ENCODE measurements around the gene ZCCHC10. TPM values are rescaled to one million over a fixed set of nuclear protein-coding genes. Genes with fewer than 3 reads are reported as not detected.

ZCCHC10 gene
- total and polyA plus RNA-seq, 2 donors (not counting 1 experiment from before 2014, with no cell fraction given): 7.4 to 33.1 TPM

DNA sequence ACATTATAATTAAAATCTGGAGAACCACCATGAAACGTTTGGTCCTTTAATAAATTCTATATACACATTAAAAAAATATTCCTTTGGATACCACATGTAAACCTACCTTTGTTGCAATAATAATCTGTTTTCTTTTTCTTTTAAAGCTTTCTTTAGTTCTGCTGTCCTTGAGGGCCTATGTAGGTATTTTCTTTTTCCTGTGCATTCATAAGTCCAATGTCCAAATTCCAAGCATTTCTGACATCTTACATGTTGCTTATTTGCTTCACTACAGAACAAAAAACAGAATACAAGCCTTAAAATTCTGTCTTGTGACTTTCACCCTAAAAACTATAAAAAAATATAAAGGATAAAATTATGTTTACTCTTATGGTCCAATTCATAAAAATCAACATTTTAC lies 19.7 kb downstream of the ZCCHC10 start:
- H2AFZ ChIP-seq (ENCODE audit: low read length): no peak overlapping the region
- no peak overlapping the region for H3K4me2 ChIP-seq (ENCODE audit: extremely low read depth, insufficient read depth, low read length)
- H3K4me3 ChIP-seq (replicated peaks in 1 of 4; ENCODE audit: control extremely low read depth in 1 of 4, insufficient read depth in 1 of 4, low read depth in 3 of 4, low read length in 4 of 4): no peak overlapping the region
- no peak overlapping the region for H3K9ac ChIP-seq (ENCODE audit: insufficient read depth, low read length)
- no peaks in the 10 kb centered on the region for H3K9me3 ChIP-seq (ENCODE audit: control insufficient read depth, insufficient read depth, low read depth, low read length)
- peak in 1 of 2 donors; percentile 24 for DNase-seq (ENCODE audit: low read depth in 2 of 2)
- H3K36me3 ChIP-seq (ENCODE audit: control insufficient read depth, insufficient read depth, low read length): no peaks in the 10 kb centered on the region
- H3K4me1 ChIP-seq (ENCODE audit: control insufficient read depth, extremely low read depth, insufficient read depth, low read length): no peaks in the 10 kb centered on the region
- no peaks in the 10 kb centered on the region for H3K79me2 ChIP-seq (ENCODE audit: control insufficient read depth, insufficient read depth, low read length)
- no peak for TF ChIP-seq EZH2 (IDR thresholded peaks at IDR 0.05; ENCODE audit: low read length, missing control alignments)
- TF ChIP-seq, protein P1, sequence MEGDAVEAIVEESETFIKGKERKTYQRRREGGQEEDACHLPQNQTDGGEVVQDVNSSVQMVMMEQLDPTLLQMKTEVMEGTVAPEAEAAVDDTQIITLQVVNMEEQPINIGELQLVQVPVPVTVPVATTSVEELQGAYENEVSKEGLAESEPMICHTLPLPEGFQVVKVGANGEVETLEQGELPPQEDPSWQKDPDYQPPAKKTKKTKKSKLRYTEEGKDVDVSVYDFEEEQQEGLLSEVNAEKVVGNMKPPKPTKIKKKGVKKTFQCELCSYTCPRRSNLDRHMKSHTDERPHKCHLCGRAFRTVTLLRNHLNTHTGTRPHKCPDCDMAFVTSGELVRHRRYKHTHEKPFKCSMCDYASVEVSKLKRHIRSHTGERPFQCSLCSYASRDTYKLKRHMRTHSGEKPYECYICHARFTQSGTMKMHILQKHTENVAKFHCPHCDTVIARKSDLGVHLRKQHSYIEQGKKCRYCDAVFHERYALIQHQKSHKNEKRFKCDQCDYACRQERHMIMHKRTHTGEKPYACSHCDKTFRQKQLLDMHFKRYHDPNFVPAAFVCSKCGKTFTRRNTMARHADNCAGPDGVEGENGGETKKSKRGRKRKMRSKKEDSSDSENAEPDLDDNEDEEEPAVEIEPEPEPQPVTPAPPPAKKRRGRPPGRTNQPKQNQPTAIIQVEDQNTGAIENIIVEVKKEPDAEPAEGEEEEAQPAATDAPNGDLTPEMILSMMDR (conservative IDR thresholded peaks at IDR 0.05 in 1 of 2, IDR thresholded peaks at IDR 0.05 in 1 of 2; ENCODE audit: low read depth in 1 of 2, low read length in 2 of 2): no peak
- no peaks in the 10 kb centered on the region for H4K20me1 ChIP-seq (ENCODE audit: control insufficient read depth, extremely low read depth, insufficient read depth, low read length)
- H3K27me3 ChIP-seq (ENCODE audit: control insufficient read depth, insufficient read depth, low read length): no peaks in the 10 kb centered on the region
- H3K27ac ChIP-seq (ENCODE audit: insufficient read depth, low read length): no peak overlapping the region

DNA sequence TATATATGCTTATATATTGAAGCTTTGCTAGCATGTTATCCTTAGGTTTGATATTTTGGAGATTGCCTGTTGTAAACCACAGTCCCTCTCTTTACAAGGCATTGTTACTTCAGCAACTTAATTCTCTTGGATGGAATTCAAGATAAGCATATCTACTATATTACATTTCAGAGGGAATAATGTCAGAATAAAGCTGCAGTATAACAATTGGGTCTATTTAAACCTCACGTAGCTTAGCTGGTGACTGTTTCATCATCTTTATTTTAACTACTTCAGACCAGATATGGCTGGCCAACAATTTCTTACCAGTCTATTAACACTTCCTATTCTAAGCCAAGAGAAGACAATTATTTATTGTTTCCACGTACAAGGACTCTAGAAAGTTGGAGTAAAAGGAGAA lies 27.1 kb downstream of the ZCCHC10 start:
- no peak for TF ChIP-seq EZH2 (IDR thresholded peaks at IDR 0.05; ENCODE audit: low read length, missing control alignments)
- TF ChIP-seq, protein P1 (conservative IDR thresholded peaks at IDR 0.05 in 1 of 2, IDR thresholded peaks at IDR 0.05 in 1 of 2; ENCODE audit: low read depth in 1 of 2, low read length in 2 of 2): no peak
- Histone ChIP-seq H3K27ac (ENCODE audit: insufficient read depth, low read length) (no peak overlapping the region), H3K9ac (ENCODE audit: insufficient read depth, low read length) (no peak overlapping the region), H4K20me1 (ENCODE audit: control insufficient read depth, extremely low read depth, insufficient read depth, low read length) (no peaks in the 10 kb centered on the region), H3K4me2 (ENCODE audit: extremely low read depth, insufficient read depth, low read length) (no peak overlapping the region), H2AFZ (ENCODE audit: low read length) (no peak overlapping the region), H3K9me3 (ENCODE audit: control insufficient read depth, insufficient read depth, low read depth, low read length) (no peaks in the 10 kb centered on the region), H3K4me1 (ENCODE audit: control insufficient read depth, extremely low read depth, insufficient read depth, low read length) (no peaks in the 10 kb centered on the region), H3K27me3 (ENCODE audit: control insufficient read depth, insufficient read depth, low read length) (no peaks in the 10 kb centered on the region), H3K4me3 (replicated peaks in 1 of 4; ENCODE audit: control extremely low read depth in 1 of 4, insufficient read depth in 1 of 4, low read depth in 3 of 4, low read length in 4 of 4) (no peak overlapping the region), H3K36me3 (ENCODE audit: control insufficient read depth, insufficient read depth, low read length) (no peaks in the 10 kb centered on the region), H3K79me2 (ENCODE audit: control insufficient read depth, insufficient read depth, low read length) (no peaks in the 10 kb centered on the region)
- peak in 1 of 2 donors; percentile 2 for DNase-seq (ENCODE audit: low read depth in 2 of 2)

DNA sequence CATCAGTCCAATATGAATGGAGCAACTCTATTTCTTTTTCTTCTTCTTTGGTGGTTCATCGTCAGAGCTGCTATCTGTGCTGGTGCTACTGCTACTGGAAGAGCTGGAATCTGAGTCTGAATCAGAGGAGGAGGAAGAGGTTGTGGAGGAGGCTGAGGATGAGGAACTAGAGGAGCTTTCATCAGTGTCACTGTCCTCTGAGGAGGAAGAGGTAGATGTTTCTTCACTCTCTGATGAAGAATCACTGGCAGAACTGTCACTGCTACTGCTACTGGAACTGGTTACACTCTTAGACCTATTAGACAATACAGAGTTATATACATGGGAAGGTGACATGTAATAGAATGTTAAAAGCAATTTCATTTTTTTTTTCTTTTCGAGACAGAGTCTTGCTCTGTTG lies 27.8 kb downstream of the ZCCHC10 start:
- Histone ChIP-seq H3K4me1 (ENCODE audit: control insufficient read depth, extremely low read depth, insufficient read depth, low read length) (no peaks in the 10 kb centered on the region), H3K9ac (ENCODE audit: insufficient read depth, low read length) (no peak overlapping the region), H3K27ac (ENCODE audit: insufficient read depth, low read length) (no peak overlapping the region), H3K36me3 (ENCODE audit: control insufficient read depth, insufficient read depth, low read length) (no peaks in the 10 kb centered on the region), H3K79me2 (ENCODE audit: control insufficient read depth, insufficient read depth, low read length) (no peaks in the 10 kb centered on the region), H3K4me2 (ENCODE audit: extremely low read depth, insufficient read depth, low read length) (no peak overlapping the region), H2AFZ (ENCODE audit: low read length) (no peak overlapping the region), H3K27me3 (ENCODE audit: control insufficient read depth, insufficient read depth, low read length) (no peaks in the 10 kb centered on the region), H4K20me1 (ENCODE audit: control insufficient read depth, extremely low read depth, insufficient read depth, low read length) (no peaks in the 10 kb centered on the region), H3K4me3 (replicated peaks in 1 of 4; ENCODE audit: control extremely low read depth in 1 of 4, insufficient read depth in 1 of 4, low read depth in 3 of 4, low read length in 4 of 4) (no peak overlapping the region), H3K9me3 (ENCODE audit: control insufficient read depth, insufficient read depth, low read depth, low read length) (no peaks in the 10 kb centered on the region)
- DNase-seq (ENCODE audit: low read depth in 2 of 2): no peak
- no peak for TF ChIP-seq EZH2 (IDR thresholded peaks at IDR 0.05; ENCODE audit: low read length, missing control alignments)
- TF ChIP-seq, protein P1 (conservative IDR thresholded peaks at IDR 0.05 in 1 of 2, IDR thresholded peaks at IDR 0.05 in 1 of 2; ENCODE audit: low read depth in 1 of 2, low read length in 2 of 2): no peak

Data from fibroblast of lung (primary cell).